Ishikawa (cell line): Measurements from ENCODE around the gene PRKCE.

ENCODE experiments used
- CEBPB ChIP-seq: IDR thresholded peaks from 2 replicates; pipeline ENCODE4 v1.6.1; 2012
- EGR1 ChIP-seq: IDR thresholded peaks from 2 replicates; pipeline ENCODE4 v1.6.1; 2012
- EP300 ChIP-seq: IDR thresholded peaks from 2 replicates; pipeline ENCODE4 v1.6.1; 2012; ENCODE audit warnings: borderline replicate concordance
- RAD21 ChIP-seq: IDR thresholded peaks from 2 replicates; pipeline ENCODE4 v1.6.1; 2012; ENCODE audit warnings: low read depth
- REST ChIP-seq: IDR thresholded peaks from 2 replicates; pipeline ENCODE4 v1.6.1; 2012; ENCODE audit warnings: low read depth, mild to moderate bottlenecking
- TAF1 ChIP-seq: IDR thresholded peaks from 2 replicates; pipeline ENCODE4 v1.6.1; 2012; ENCODE audit warnings: low read depth, mild to moderate bottlenecking
- TEAD4 ChIP-seq: IDR thresholded peaks from 2 replicates; pipeline ENCODE4 v1.6.1; 2012
- USF1 ChIP-seq: IDR thresholded peaks from 2 replicates; pipeline ENCODE4 v1.6.1; 2012
- YY1 ChIP-seq: IDR thresholded peaks from 2 replicates; pipeline ENCODE4 v1.6.1; 2012; ENCODE audit warnings: low read depth

- TF ChIP-seq TEAD4: no peak
- no peak for TF ChIP-seq TAF1
- no peak for TF ChIP-seq EP300
- TF ChIP-seq USF1: no peak
- TF ChIP-seq YY1: no peak
- no peak for TF ChIP-seq RAD21
- TF ChIP-seq CEBPB: no peak
- no peak for TF ChIP-seq EGR1
- TF ChIP-seq REST: no peak
These were observed 415.1 kb downstream of the PRKCE start for GRCh38 chr2:46066601-46067000.
